Suppressor macrophage treated with lipopolysaccharide for 4 hours (primary cell): ENCODE measurements around the gene CORO2B.
A peak's percentile ranks its signal among the peaks of the same experiment; 100 is the strongest.
"Not testable (repeated sequence)": the region's sequence is repeated elsewhere in the genome, so short reads cannot be mapped to it uniquely, and the experiment has no call there.

ENCODE experiments used
- DNase-seq: peaks from one replicate; pipeline ENCODE4 v3.0.0-alpha.2; 2020

Gene CORO2B

GRCh38 chr15:68743256-68743655 is 164.5 kb downstream of the CORO2B start:
- DNase-seq, result no peak

DNA sequence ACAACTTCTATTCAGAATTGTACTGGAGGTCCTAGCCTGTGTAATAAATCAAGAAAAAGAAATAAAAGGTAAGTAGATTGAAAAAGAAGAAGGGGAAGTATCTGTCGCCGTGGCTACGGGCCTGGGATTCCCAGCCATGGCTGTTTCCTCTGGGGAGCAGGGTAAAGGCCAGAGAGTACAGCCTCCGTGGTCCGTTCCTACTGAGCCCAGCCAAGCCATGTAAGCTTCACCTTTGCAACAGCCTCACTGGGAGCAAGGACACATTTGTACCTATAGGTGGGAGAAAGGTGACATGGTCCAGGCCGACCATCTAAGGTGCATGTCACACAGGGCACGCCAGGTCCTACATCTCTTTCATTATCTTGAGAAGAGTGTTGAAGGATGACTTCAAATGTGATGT is 170.6 kb downstream of the CORO2B start:
- no peak for DNase-seq

GRCh38 chr15:68749793-68750192 is 171.0 kb downstream of the CORO2B start:
- no peak for DNase-seq

GRCh38 chr15:68751622-68752021 is 172.8 kb downstream of the CORO2B start:
- DNase-seq, result no peak

GRCh38 chr15:68755731-68756130 is 176.9 kb downstream of the CORO2B start:
- DNase-seq, result no peak

DNA sequence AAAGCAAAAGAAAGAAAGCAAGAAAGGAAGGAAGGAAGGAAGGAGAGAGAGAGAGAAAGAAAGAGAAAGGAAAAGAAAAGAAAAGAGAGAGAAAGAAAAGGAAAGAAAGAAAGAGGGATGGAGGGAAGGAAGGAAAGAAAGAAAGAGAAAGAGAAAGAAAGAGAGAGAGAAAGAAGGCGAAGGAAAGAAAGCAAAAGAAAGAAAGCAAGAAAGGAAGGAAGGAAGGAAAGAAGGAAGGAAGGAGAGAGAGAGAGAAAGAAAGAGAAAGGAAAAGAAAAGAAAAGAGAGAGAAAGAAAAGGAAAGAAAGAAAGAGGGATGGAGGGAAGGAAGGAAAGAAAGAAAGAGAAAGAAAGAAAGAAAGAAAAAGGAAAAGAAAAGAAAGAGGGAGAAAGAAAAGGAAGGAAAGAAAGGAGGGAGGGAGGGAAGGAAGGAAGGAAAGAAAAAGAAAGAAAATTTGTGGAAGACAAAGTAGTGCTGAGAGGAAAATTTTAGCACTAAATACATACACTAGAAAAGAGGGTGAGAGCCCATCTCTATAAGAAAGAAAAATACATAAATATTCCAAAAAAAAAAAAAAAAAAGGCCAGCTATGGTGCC is 181.3 kb downstream of the CORO2B start:
- not testable (repeated sequence) for DNase-seq

DNA sequence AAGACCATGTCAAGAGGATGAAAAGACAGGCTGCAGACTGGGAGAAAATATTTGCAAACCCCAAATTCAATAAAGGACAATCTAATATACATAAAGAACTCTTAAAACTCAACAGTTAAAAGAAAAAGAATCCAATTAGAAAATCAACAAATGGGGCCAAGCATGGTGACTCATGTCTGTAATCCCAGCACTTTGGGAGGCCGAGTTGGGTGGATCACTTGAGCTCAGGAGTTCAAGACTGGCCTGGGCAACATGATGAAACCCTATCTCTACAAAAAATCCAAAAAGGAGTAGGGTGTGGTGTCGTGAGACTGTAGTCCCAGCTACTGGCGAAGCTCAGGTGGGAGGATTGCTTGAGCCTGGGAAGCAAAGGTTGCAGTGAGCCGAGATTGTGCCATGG is 184.3 kb downstream of the CORO2B start:
- no peak for DNase-seq

DNA sequence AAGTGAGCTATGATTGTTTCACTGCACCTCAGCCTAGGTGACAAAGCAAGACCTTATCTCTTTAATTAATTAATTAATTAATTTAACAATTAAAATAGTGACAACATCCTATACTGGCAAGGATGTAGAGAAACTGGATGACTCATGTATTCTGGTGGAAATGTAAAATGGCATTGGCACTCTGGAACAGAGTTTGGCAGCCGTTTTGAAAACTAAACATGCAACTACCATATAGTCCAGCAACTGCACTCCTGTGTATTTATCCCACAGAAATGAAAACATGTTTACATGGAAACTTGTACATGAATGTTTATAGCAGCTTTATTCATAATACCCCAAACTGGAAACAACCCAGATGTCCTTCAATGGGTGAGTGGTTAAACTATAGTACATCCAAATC is 185.3 kb downstream of the CORO2B start:
- no peak for DNase-seq

DNA sequence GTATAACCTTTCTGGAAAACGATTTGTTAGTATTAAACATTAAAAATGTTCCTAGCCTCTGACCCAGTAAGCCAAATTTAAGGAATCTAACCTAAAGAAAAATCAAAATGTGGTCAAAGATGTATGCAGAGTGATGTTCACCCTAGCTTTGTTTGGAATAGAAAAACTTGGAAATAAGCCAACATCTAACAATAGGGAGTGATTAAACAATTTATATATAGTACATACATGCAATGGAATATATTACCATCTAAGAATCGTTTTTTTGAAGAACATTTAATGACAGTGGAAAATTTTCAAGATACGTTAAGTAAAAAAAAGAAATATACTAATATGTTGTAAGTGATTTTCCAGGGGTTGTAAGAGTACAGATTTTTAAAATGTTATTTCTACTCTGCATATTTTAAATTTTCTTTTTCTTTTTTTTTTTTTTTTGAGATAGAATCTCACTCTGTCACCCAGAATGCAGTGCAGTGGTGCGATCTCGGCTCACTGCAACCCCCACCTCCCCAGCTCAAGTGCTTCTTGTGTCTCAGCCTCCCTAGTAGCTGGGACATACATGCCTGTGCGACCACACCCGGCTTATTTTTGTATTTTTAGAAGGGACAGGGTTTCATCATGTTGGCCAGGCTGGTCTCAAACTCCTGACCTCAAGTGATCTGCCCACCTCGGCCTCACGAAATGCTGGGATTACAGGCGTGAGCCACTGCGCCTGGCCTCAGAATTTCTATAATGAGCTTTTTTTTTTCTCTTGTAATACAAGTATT is 187.0 kb downstream of the CORO2B start:
- no peak for DNase-seq

- no peak for DNase-seq
Measured at GRCh38 chr15:68767833-68768232, 189.0 kb downstream of the CORO2B start.

DNA sequence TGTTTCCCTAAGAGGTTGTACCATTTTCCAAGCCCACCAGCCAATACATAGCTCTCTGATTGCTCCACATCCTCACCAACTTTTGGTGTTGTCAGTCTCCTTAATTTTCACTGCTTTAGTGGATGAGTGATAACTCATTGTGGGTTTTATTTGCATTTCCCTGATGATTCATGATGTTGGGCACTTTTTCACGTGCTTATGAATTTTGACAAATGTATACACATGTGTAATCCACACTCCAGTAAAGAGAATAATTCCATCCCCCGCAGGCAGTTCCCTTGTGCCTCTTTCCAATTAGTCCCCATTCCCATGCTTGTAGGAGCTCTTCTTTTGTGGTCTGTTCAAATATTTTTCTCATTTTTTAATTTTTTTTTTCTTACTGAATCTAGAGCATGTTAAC is 189.5 kb downstream of the CORO2B start:
- peak; percentile 72 for DNase-seq

DNA sequence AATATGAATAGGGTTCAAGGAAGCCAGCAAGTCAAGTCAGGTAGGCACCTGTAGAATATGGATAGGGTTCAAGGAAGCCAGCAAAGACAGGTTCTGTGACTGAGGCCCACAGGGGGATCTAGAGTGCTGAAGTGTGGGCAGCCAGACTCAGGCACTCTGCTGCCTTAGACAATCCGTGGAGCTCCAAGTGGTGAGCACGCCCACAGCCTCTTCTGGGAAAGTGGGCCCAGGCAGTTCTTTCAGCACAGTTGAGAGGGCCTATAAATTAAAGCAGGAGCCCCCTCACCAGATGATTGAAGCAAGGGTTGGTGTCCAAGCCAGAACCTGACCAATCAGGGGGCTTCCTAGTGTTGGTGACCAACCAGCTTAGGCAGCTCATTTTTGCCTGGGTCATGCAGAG is 190.9 kb downstream of the CORO2B start:
- DNase-seq, result no peak

DNA sequence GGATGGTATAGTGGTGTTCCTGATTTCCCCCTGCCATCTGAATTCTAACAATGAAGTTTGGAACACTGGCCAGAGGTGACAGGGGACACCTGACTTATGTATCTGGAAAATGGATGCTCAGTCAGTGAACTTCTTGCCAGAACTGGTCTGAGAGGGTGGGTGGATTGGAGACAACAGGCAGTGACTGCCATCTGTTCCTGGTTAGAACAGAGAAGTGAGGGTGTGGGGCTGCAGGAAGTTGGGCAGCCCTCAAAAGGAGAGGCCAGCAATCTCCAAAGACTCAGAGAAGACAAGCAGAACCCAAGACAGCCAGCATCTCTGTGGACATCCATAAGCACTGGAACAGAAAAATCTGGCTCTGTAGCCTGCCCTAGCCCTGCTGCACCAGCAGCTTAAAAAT is 191.4 kb downstream of the CORO2B start:
- DNase-seq, result no peak

DNA sequence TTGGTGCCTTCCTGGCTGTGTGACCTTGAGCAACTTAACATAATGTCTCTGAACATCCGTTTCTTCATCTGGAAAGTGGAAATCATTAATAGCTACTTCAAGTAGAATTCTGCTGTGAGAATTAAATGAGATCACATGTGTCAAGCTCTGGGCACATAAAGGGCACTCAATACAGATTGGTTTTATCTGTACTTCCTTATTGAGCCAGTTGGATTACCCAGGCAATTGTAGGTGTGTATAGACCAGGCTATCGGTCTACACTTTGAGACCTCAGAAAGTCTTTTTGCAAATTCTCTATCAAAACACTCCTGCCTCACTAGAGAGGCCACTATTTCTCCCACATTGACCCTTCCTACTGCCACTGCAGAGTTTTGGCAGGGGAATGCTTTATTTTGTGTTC is 194.2 kb downstream of the CORO2B start:
- no peak for DNase-seq

- no peak for DNase-seq
Measured at GRCh38 chr15:68774120-68774519, 195.3 kb downstream of the CORO2B start.

DNA sequence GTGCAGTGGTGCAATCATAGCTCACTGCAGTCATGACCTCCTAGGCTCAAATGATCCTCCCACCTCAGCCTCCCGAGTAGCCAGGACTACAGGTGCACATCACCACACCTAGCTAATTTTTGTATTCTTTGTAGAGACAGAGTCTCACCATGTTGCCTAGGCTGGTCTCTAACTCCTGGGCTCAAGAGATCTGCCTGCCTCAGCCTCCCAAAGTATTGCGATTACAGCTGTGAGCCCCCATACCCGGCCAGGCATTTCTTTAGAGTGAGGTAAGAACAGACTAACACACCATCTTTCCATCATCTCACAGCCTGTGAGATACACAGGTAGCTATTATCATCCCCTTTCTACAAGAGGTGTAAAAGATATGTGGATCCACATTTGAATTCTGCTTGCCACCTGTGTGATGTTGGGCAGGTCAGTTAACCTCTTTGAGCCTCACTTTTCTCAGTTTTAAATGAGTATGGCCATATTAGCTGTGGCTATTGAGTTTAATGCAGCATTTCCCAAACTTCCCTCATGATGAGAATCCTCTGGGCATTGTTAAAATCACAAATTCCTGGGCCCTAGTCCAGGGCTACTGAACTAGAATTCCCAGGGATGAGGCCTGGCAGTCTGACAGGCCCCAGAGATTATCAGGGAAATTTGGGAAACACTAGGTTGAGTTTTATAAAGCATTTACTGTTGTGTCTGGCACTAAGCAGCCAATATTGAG is 195.9 kb downstream of the CORO2B start:
- no peak for DNase-seq

- no peak for DNase-seq
Measured at GRCh38 chr15:68775236-68775577, 196.4 kb downstream of the CORO2B start.

DNA sequence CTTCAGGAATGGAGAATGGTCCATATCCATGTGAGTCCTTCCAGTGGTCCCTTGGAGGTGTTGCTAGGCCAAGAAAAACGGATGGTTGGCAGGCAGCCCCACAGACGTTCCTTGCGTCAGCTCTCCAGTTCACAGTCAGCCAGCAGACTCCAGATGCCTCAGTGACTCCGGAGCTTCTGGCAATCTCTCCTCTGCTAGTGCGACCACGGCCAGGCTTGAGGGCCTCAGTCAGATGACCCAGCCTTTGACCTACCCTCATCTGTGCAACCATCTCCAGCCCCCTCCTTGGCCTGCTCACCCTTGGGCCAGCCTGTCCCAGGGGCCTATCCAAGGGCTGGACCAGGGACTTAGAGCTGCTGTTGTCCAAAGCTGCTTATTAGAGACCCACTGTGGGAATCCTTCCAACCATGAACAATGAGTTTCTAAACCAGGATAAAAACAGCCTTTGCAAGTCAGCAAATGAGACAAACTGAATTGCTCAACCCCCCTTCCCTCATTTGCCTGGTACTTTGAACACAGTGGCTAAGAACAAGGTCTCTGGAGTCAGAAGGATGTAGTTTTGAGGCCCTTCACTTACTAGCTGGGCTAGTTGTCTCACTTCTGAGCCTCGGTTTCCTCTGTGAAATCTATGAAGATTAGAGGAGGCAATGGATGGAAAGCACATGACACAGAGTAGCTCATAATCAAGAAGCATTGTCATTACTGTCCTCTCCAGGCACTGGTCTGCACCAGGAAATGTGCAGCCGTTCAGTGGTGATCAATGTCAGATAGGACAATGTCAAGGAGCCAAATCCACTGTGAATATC is 197.1 kb downstream of the CORO2B start:
- peak; percentile 21 for DNase-seq

GRCh38 chr15:68776477-68777270 is 197.9 kb downstream of the CORO2B start:
- no peak for DNase-seq
